GM12878 (cell line): ENCODE measurements around the gene C5AR2. TPM values are rescaled to one million over a fixed set of nuclear protein-coding genes. Genes with fewer than 3 reads are reported as not detected.

ENCODE experiments used
- ATAC-seq: fragments of 200-7000 bp; cut with Tn5 transposase; 3 replicates; pipeline ENCODE4 v1.9.1; 2020; ENCODE audit warnings: mild to moderate bottlenecking, moderate library complexity
- BruUV-seq: library from RNA; stranded (reverse); fragments of 400-500 nt; replicated peaks from 2 replicates; lab custom pipeline; 2021; lab: Mats Ljungman, UMichigan
- CTCF ChIA-PET: fragments of 300-600 bp; sonication (Branson Sonifier 250); formaldehyde crosslinking; extraction: SDS; loops from one replicate; lab custom pipeline; 2021; ENCODE audit warnings: inconsistent platforms; lab: Yijun Ruan, JAX
- POLR2A ChIA-PET: fragments of 350-600 bp; formaldehyde crosslinking; extraction: SDS; loops from one replicate; lab custom pipeline; 2021; ENCODE audit warnings: inconsistent platforms; lab: Charles Lee
- RAD21 ChIA-PET: fragments of 300-600 bp; sonication (Branson Sonifier 250); formaldehyde crosslinking; loops from one replicate; lab custom pipeline; 2023; ENCODE audit warnings: antibody characterized with exemption; ENCODE audit not compliant: unreplicated experiment; lab: Charles Lee
- SMC1A ChIA-PET: fragments of 300-600 bp; sonication (Branson Sonifier 250); formaldehyde crosslinking; loops from one replicate; lab custom pipeline; 2023; ENCODE audit not compliant: unreplicated experiment, uncharacterized antibody; lab: Charles Lee
- DNase-seq: peaks from one replicate; pipeline ENCODE4 v3.0.0-alpha.2; 2011; ENCODE audit warnings: low read depth, low spot score
- FAIRE-seq: peaks from 3 replicates; lab custom pipeline; 2011; peaks lifted over from hg19 to GRCh38; lab: Jason Lieb, UNC
- H2AFZ ChIP-seq: 2 replicates; pipeline ENCODE4 v1.6.0; 2011; ENCODE audit warnings: low read depth, low read length, control low read depth; ENCODE audit not compliant: control insufficient read depth
- H3K27ac ChIP-seq: 2 replicates; pipeline ENCODE4 v1.5.1; 2011; ENCODE audit warnings: control low read depth; ENCODE audit not compliant: control insufficient read depth, insufficient read depth
- H3K27me3 ChIP-seq, 2 experiments: replicated peaks in 1 of 2; 2 replicates each; pipeline versions ENCODE4 v1.6.0 to v1.6.1; 2011; ENCODE audit warnings: low read length in 1 of 2; ENCODE audit not compliant: control insufficient read depth in 2 of 2, insufficient read depth in 2 of 2
- H3K36me3 ChIP-seq, 2 experiments: 2 replicates each; pipeline ENCODE4 v1.5.1; 2011; ENCODE audit warnings: low read length in 1 of 2; ENCODE audit not compliant: control insufficient read depth in 2 of 2, insufficient read depth in 2 of 2
- H3K4me1 ChIP-seq: 2 replicates; pipeline ENCODE4 v1.6.1; 2011; ENCODE audit warnings: mild to moderate bottlenecking, low read length, moderate library complexity, mixed read lengths; ENCODE audit not compliant: control insufficient read depth, insufficient read depth
- H3K4me2 ChIP-seq: 2 replicates; pipeline ENCODE4 v1.6.0; 2011; ENCODE audit warnings: control low read depth; ENCODE audit not compliant: control insufficient read depth, insufficient read depth
- H3K4me3 ChIP-seq: fragments of 200-600 bp; sonication (generic); 2 replicates; pipeline ENCODE4 v1.5.1; 2016
- H3K79me2 ChIP-seq: 2 replicates; pipeline ENCODE4 v1.6.0; 2011; ENCODE audit warnings: low read length; ENCODE audit not compliant: control insufficient read depth, insufficient read depth
- H3K9ac ChIP-seq: 2 replicates; pipeline ENCODE4 v1.8.0; 2011; ENCODE audit warnings: low read length, control low read depth, mixed read lengths; ENCODE audit not compliant: control insufficient read depth, insufficient read depth
- H3K9me3 ChIP-seq: replicated peaks from 3 replicates; pipeline ENCODE4 v1.5.1; 2011; ENCODE audit warnings: mild to moderate bottlenecking, low read length; ENCODE audit not compliant: control insufficient read depth, insufficient read depth
- H4K20me1 ChIP-seq: 2 replicates; pipeline ENCODE4 v1.6.0; 2011; ENCODE audit not compliant: control insufficient read depth, insufficient read depth
- E2F4 ChIP-seq: IDR thresholded peaks from 2 replicates; pipeline ENCODE4 v1.6.1; 2012; ENCODE audit warnings: low read depth, low read length, improper control_type of control experiment
- EED ChIP-seq: sonication (generic); IDR thresholded peaks from 2 replicates; pipeline ENCODE4 v1.6.1; 2016; ENCODE audit warnings: antibody characterized with exemption, low read depth
- ESRRA ChIP-seq: IDR thresholded peaks from 2 replicates; pipeline ENCODE4 v1.6.1; 2012; ENCODE audit warnings: mild to moderate bottlenecking, low read length, improper control_type of control experiment
- FOS ChIP-seq: IDR thresholded peaks from 3 replicates; pipeline ENCODE4 v1.6.1; 2011; ENCODE audit warnings: borderline replicate concordance; ENCODE audit not compliant: insufficient read length; ENCODE audit errors: extremely low read depth
- HDAC2 ChIP-seq: fragments of 200-600 bp; sonication (generic); IDR thresholded peaks from 2 replicates; pipeline ENCODE4 v1.6.1; 2017
- JUND ChIP-seq: IDR thresholded peaks from 2 replicates; pipeline ENCODE4 v1.6.1; 2012; ENCODE audit warnings: low read depth, mild to moderate bottlenecking, low read length, improper control_type of control experiment, moderate library complexity
- MYC ChIP-seq: IDR thresholded peaks from 2 replicates; pipeline ENCODE4 v1.6.1; 2011; ENCODE audit warnings: mild to moderate bottlenecking, low read length, moderate library complexity, inconsistent platforms; ENCODE audit not compliant: insufficient read depth, insufficient replicate concordance, insufficient read length, severe bottlenecking
- PAX5 ChIP-seq: IDR thresholded peaks from 2 replicates; pipeline ENCODE4 v1.6.1; 2011; ENCODE audit warnings: low read depth, low read length, borderline replicate concordance
- SMARCA5 ChIP-seq: fragments of 450-650 bp; IDR thresholded peaks from 2 replicates; pipeline ENCODE4 v1.6.1; 2017; ENCODE audit warnings: mild to moderate bottlenecking
- STAT1 ChIP-seq: fragments of 450-650 bp; conservative IDR thresholded peaks from 2 replicates; pipeline ENCODE4 v1.6.1; 2014; ENCODE audit warnings: antibody characterized with exemption, mild to moderate bottlenecking
- ZNF592 ChIP-seq: fragments of 450-650 bp; IDR thresholded peaks from 2 replicates; pipeline ENCODE4 v1.6.1; 2017; ENCODE audit warnings: mild to moderate bottlenecking, moderate library complexity
- WGBS: methylation state at CpG from one replicate; pipeline ENCODE4 v1.1.6; 2016; ENCODE audit warnings: low lambda C conversion rate; ENCODE audit not compliant: insufficient replicate concordance, insufficient coverage; ENCODE audit errors: missing lambda C conversion rate; 5-methylcytosine and 5-hydroxymethylcytosine counted together
- in situ Hi-C: fragments of 300-500 bp; cut with MboI; formaldehyde crosslinking; loops from 9 replicates; pipeline ENCODE4 v1.14.3; 2018; ENCODE audit warnings: mixed read lengths
- intact Hi-C: fragments of 100-400 bp; cut with micrococcal nuclease; formaldehyde crosslinking; loops from one replicate; pipeline ENCODE4 v1.14.2; 2022; ENCODE audit not compliant: unreplicated experiment
- polyA plus RNA-seq, 11 experiments: library from polyadenylated mRNA; depleted of rRNA in 4 of 11; unstranded in 6 of 11; stranded (reverse) in 5 of 11; fragments of >200 nt; fragmentation: Nextera tagmentation in 4 of 11; fragmentation: Illumina TruSeq in 1 of 11; extraction: Ambion mirVana in 4 of 11; extraction: Trizol in 1 of 11; gene quantifications; 1 replicate in 1 of 11; 2 replicates in 10 of 11; pipeline versions ENCODE4 v1.2.1 to v1.2.3, GENCODE V29; 2011 to 2016; ENCODE audit warnings: inconsistent platforms in 2 of 11, missing spikeins in 2 of 11, low read depth in 1 of 11
- total RNA-seq, 4 experiments: library from RNA; depleted of rRNA in 3 of 4; stranded (reverse); fragments of >200 nt in 3 of 4; fragmentation: Illumina TruSeq in 1 of 4; extraction: Trizol in 1 of 4; gene quantifications; 2 replicates each; pipeline versions ENCODE4 v1.2.1 to v1.2.3, GENCODE V29; 2013 to 2021
- TF ChIP-seq, protein P1 (sequence below): IDR thresholded peaks from 2 replicates; pipeline ENCODE4 v1.6.1; 2011; ENCODE audit warnings: mild to moderate bottlenecking, low read depth, low read length, moderate library complexity; ENCODE audit not compliant: insufficient replicate concordance

The C5AR2 gene
- total and polyA plus RNA-seq, 10 of the 15 experiments (the other 5 are each of a cell fraction or from before 2014, with no cell fraction given) = 0.01 TPM; not detected in 9

DNA sequence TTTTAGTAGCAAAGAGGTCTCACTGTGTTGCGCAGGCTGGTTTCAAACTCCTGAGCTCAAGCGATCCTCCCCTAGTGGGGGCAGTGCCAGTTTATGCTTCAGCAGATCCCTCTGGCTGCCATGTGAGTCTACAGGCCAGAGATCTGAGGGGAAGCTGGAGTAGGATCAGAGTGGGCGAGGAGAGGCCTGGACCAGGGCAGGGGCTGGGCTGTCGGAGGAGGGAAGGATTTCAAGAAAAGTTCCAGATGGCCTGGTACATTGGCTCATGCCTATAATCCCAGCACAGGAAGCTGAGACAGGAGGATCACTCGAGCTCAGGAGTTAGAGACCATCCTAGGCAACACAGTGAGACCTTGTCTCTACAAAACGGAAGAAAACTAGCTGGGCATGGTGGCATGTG lies 27.0 kb downstream of the C5AR2 start:
- no peak overlapping the region for H3K4me3 ChIP-seq
- ChIA-PET RAD21 (no interaction called here), POLR2A (interaction anchor here (0.6 to 0.7 kb wide), 2 partner anchors 14 to 1293 kb away, joined by 3 to 4 read pairs; no protein-coding TSS in a partner anchor), SMC1A (no interaction called here), CTCF (interaction anchor here (1.0 to 1.3 kb wide), 3 partner anchors 10 to 105 kb away, joined by 3 to 5 read pairs (median 4); partner anchors contain the start of gene DHX34)
- no peak for TF ChIP-seq E2F4
- no peak for TF ChIP-seq ESRRA
- no peak for TF ChIP-seq SMARCA5
- TF ChIP-seq STAT1 = no peak
- TF ChIP-seq JUND = no peak
- H3K9ac ChIP-seq = no peak overlapping the region
- no peaks in the 10 kb centered on the region for H3K79me2 ChIP-seq
- intact Hi-C loops (no loop called here), in situ Hi-C loops (no loop called here)
- H3K4me2 ChIP-seq = no peak overlapping the region
- BruUV-seq = no TSS peak
- ATAC-seq (no peak), FAIRE-seq (no peak), DNase-seq (no peak)
- no peaks in the 10 kb centered on the region for H4K20me1 ChIP-seq
- no peaks in the 10 kb centered on the region for H3K4me1 ChIP-seq
- no peak overlapping the region for H2AFZ ChIP-seq
- no peaks in the 10 kb centered on the region for H3K27me3 ChIP-seq
- H3K36me3 ChIP-seq = peaks cover 12 to 31% of the 10 kb centered on the region in 2 experiments
- WGBS = 89% methylated on average over 6 of the region's 6 CpGs
- no peak overlapping the region for H3K27ac ChIP-seq
- H3K9me3 ChIP-seq = no peaks in the 10 kb centered on the region; the same call in 2 of the 3 replicates

DNA sequence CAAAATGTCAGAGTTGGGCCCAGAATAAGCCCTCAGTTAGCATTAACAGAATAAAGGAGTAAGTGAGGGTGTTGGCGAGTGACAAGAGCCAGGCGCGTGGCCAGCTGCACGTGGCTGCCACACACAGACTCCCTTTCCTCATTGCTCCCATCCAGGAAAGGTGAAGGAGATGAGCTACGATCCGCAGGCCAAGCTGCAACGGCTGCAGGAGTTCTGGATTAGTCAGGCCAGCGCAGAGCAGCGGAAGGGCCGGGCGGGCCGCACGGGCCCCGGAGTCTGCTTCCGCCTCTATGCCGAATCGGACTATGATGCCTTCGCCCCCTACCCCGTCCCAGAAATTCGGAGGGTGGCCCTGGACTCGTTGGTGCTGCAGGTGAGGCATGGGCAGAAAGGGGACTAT lies 30.3 kb downstream of the C5AR2 start:
- no peak overlapping the region for H2AFZ ChIP-seq
- no peaks in the 10 kb centered on the region for H3K9me3 ChIP-seq
- ATAC-seq = no peak
- H3K79me2 ChIP-seq = no peaks in the 10 kb centered on the region
- no peak overlapping the region for H3K4me2 ChIP-seq
- no peak overlapping the region for H3K27ac ChIP-seq
- CTCF ChIA-PET = no interaction called here
- no peak for FAIRE-seq
- RAD21 ChIA-PET = no interaction called here
- intact Hi-C loops (no loop called here), in situ Hi-C loops (no loop called here)
- no peak for DNase-seq
- peaks cover 12 to 24% of the 10 kb centered on the region in 2 experiments for H3K36me3 ChIP-seq
- H3K9ac ChIP-seq = no peak overlapping the region
- SMC1A ChIA-PET = interaction anchor here (1.0 to 1.2 kb wide), 2 partner anchors 14 to 438 kb away, joined by 3 to 4 read pairs; no protein-coding TSS in a partner anchor
- POLR2A ChIA-PET = no interaction called here
- H3K4me1 ChIP-seq = no peaks in the 10 kb centered on the region
- BruUV-seq = no TSS peak
- no peak overlapping the region for H3K4me3 ChIP-seq
- H4K20me1 ChIP-seq = no peaks in the 10 kb centered on the region
- H3K27me3 ChIP-seq = no peaks in the 10 kb centered on the region
- WGBS = 95% methylated on average over 21 of the region's 21 CpGs
- no peak for TF ChIP-seq FOS
- no peak for TF ChIP-seq MYC
- TF ChIP-seq PAX5 = no peak
- no peak for TF ChIP-seq EED
- TF ChIP-seq ZNF592 = no peak
- TF ChIP-seq, protein P1, sequence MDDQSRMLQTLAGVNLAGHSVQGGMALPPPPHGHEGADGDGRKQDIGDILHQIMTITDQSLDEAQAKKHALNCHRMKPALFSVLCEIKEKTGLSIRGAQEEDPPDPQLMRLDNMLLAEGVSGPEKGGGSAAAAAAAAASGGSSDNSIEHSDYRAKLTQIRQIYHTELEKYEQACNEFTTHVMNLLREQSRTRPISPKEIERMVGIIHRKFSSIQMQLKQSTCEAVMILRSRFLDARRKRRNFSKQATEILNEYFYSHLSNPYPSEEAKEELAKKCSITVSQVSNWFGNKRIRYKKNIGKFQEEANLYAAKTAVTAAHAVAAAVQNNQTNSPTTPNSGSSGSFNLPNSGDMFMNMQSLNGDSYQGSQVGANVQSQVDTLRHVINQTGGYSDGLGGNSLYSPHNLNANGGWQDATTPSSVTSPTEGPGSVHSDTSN = no peak
- no peak for TF ChIP-seq HDAC2
